GM10266 (cell line): ENCODE measurements around the gene ACOXL.

Experiments used
- DNase-seq: peaks from one replicate; pipeline ENCODE4 v3.0.0; 2012; ENCODE audit errors: extremely low spot score
- TF ChIP-seq, protein P1 (sequence below): IDR thresholded peaks from 2 replicates; pipeline ENCODE4 v1.5.1; 2012; ENCODE audit warnings: mild to moderate bottlenecking, low read depth; ENCODE audit not compliant: control insufficient read depth, insufficient read depth; ENCODE audit errors: missing control alignments

Gene ACOXL

GRCh38 chr2:110866045-110866444, 133.7 kb downstream of the ACOXL start:
- TF ChIP-seq, protein P1, sequence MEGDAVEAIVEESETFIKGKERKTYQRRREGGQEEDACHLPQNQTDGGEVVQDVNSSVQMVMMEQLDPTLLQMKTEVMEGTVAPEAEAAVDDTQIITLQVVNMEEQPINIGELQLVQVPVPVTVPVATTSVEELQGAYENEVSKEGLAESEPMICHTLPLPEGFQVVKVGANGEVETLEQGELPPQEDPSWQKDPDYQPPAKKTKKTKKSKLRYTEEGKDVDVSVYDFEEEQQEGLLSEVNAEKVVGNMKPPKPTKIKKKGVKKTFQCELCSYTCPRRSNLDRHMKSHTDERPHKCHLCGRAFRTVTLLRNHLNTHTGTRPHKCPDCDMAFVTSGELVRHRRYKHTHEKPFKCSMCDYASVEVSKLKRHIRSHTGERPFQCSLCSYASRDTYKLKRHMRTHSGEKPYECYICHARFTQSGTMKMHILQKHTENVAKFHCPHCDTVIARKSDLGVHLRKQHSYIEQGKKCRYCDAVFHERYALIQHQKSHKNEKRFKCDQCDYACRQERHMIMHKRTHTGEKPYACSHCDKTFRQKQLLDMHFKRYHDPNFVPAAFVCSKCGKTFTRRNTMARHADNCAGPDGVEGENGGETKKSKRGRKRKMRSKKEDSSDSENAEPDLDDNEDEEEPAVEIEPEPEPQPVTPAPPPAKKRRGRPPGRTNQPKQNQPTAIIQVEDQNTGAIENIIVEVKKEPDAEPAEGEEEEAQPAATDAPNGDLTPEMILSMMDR, result no peak
- no peak for DNase-seq

DNA sequence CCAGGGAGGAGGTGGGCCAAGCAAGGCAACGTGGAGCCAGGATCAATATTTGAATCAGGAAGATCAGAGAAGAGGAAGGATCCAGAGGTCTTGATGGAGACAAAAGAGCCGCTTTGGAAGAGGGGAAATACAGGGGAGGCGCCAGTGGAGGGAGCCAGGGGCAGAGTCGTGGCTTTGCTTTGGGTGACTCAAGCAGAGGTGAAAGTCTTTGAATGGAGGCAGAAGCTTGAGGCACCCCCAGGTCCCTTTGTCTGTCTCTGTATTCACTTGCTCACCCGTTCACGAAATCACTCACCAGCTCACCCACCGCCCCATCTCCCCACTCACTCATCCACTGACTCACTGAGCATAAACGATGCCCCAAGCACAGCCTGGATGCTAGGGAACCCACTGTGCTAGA, 134.1 kb downstream of the ACOXL start:
- DNase-seq, result no peak
- TF ChIP-seq, protein P1, result no peak

- TF ChIP-seq, protein P1, result no peak
- DNase-seq, result no peak
Measured at GRCh38 chr2:110867078-110867477, 134.7 kb downstream of the ACOXL start.

- TF ChIP-seq, protein P1, result no peak
- DNase-seq, result no peak
Measured at GRCh38 chr2:110868971-110869370, 136.6 kb downstream of the ACOXL start.

- TF ChIP-seq, protein P1, result no peak
- DNase-seq, result no peak
Measured at GRCh38 chr2:110869472-110870446, 137.4 kb downstream of the ACOXL start.

DNA sequence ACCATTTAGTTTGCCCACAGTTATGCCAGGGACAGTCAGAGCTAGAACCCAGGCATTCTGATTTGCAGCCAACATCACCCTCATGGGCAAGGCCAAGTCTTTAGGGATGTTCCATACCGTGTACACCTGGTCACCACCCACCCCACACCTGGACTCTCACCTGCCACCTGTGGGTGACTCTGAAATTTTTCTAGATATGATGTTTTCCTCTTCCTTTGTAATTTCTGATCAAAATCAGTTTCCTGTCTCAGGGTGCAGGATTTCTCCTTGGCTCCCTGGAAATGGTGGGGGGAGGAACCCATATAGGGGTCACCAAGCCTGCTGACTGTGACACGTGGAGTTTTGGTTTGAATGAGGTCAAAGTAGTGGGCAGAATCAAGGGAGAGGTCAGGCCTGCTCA, 138.2 kb downstream of the ACOXL start:
- DNase-seq, result no peak
- TF ChIP-seq, protein P1, result no peak

- TF ChIP-seq, protein P1, result no peak
- DNase-seq, result peak; percentile 25
Measured at GRCh38 chr2:110871637-110872036, 139.3 kb downstream of the ACOXL start.
